Lower leg skin (tissue), 3 donors: ENCODE measurements around the gene LRRC27.

Experiments used
- CTCF ChIP-seq, 3 donors: fragments of 450-650 bp; IDR thresholded peaks; one replicate each; pipeline ENCODE4 v1.5.1; 2016; ENCODE audit warnings: antibody characterized with exemption in 3 of 3, mild to moderate bottlenecking in 3 of 3, moderate library complexity in 2 of 3
- POLR2A ChIP-seq, 2 donors: fragments of 450-650 bp; IDR thresholded peaks; one replicate each; pipeline ENCODE4 v1.6.1; 2016 to 2017; ENCODE audit warnings: antibody characterized with exemption in 2 of 2, mild to moderate bottlenecking in 1 of 2, moderate library complexity in 1 of 2

DNA sequence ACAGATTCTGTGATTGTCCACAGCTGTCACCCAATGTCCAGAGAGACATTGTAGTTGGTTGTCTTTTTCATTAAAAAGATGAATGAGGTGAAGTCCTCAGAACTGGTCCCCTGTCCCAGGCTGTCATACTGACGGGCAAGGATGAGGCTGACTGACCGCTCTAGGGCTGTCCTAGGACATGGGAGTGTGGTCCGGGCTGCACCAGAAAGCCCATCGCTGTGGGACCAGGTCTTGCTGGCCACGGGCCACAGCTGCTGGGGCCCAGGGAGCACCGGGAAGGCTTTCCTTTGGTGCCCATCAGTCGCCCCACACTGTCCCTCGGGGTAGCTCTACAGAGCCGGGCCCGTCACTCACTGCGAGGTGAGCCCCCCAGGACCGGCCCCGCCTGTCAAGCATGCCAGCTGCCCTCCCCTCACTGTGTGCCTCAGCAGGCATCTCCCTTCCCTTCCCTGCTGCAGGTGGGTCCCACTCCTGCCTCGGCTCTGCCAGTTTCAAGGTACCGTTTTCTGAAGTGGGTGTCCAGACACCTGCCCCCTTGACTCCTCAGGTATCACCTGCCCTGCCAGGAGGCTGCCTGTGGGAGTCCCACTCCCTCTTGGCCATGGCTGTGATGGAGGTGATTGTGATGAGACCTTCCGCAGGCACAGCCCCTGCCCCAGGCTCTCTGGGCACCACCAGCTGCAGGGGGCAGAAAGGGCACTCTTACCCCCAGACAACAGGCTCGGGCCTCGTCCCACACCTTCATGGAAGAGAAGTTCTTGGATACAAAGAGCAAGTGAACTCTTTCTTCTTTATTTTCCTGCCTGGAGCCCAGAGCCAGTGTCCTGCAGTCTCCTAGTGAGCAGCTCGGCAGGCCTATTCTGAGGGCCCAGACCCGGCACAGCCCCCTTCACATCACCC, 21.7 kb downstream of the LRRC27 start:
- no peak for TF ChIP-seq CTCF (IDR thresholded peaks at IDR 0.05)
- no peak for TF ChIP-seq POLR2A (IDR thresholded peaks at IDR 0.05)
